ENCODE data around the gene WFIKKN2. TPM values are rescaled to one million over a fixed set of nuclear protein-coding genes. Genes with fewer than 3 reads are reported as not detected.

The WFIKKN2 gene
- total and polyA plus RNA-seq, 2 of the 8 experiments (the other 6 are each of a cell fraction or from before 2014, with no cell fraction given), result 0.07 to 0.30 TPM

- TF ChIP-seq USF2 (IDR thresholded peaks at IDR 0.05; ENCODE audit: low read length) (no peak), EZH2 (IDR thresholded peaks at IDR 0.05; ENCODE audit: low read depth, low read length, severe bottlenecking) (no peak), CBX8 (IDR thresholded peaks at IDR 0.05; ENCODE audit: borderline replicate concordance, low read depth, low read length) (no peak), SP2 (IDR thresholded peaks at IDR 0.05; ENCODE audit: low read length) (no peak)
Measured at GRCh38 chr17:50813583-50813982, 21.8 kb upstream of the WFIKKN2 start (continued).

All from H1 (cell line).